Head of caudate nucleus (tissue), 42 donors: ENCODE results near the gene BOLA1.
"Not testable (repeated sequence)": the region's sequence is repeated elsewhere in the genome, so short reads cannot be mapped to it uniquely, and the experiment has no call there.

Experiments used
- DNase-seq, 42 donors: peaks; one replicate each; pipeline versions ENCODE4 v3.0.0 to v3.0.0-alpha.2; 2020 to 2021; ENCODE audit warnings: mixed read lengths in 7 of 42
- intact Hi-C: fragments of 100-400 bp; cut with DNase I; formaldehyde crosslinking; loops from one replicate; pipeline ENCODE4 v1.15.0; 2022

The BOLA1 gene

DNA sequence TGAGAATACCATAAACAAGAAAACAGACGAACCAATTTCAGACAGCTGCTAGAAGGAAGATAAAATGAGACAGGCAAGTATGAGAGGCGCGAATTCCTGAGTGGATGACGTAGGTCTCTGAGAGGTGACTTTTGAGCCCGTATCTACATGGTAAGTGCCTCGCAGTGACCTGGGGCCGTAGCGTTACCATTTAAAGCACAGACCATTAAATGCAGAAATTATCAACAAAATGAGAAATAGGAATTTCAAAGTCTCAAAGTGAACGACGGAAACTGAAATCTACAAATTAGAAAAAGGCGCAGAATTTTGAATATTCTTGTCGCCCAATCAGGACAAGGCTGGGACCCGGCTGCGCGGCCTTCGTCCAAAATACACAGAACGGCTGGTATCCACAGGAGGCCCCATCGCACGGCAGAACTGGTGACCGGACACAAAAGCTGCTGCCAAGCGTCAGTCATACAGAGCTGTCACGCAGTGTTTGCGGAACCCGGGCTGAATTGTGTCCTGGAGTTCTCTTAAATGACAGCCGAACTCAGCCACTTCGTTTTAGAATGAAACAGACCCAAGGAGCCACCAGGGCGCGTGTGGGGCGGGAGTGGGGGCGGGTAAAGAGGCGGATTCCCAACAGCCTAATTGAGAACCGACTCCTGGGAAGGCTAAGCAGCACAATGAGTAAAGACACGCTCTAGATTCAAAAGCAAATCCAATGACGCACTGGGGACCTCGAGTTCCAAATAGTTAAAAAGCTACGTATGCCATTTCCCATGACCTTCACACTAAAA is 13.8 kb upstream of the BOLA1 start:
- DNase-seq: peak; percentile 61 to 91 (median 82)
- intact Hi-C loops: no loop called here

DNA sequence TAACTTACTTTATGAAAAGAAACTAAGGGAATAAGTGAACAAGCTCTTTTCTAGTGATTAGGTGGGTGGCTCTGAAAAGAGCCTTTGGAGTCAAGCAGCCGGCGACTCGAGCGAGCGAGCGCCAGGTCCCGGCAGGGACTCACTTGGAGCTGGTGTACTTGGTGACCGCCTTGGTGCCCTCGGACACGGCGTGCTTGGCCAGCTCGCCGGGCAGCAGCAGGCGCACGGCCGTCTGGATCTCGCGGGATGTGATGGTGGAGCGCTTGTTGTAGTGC is 13.3 kb upstream of the BOLA1 start:
- DNase-seq: peak in 3 of 42 donors; percentile 17 to 29 (median 19)
- intact Hi-C loops: not testable (repeated sequence)

DNA sequence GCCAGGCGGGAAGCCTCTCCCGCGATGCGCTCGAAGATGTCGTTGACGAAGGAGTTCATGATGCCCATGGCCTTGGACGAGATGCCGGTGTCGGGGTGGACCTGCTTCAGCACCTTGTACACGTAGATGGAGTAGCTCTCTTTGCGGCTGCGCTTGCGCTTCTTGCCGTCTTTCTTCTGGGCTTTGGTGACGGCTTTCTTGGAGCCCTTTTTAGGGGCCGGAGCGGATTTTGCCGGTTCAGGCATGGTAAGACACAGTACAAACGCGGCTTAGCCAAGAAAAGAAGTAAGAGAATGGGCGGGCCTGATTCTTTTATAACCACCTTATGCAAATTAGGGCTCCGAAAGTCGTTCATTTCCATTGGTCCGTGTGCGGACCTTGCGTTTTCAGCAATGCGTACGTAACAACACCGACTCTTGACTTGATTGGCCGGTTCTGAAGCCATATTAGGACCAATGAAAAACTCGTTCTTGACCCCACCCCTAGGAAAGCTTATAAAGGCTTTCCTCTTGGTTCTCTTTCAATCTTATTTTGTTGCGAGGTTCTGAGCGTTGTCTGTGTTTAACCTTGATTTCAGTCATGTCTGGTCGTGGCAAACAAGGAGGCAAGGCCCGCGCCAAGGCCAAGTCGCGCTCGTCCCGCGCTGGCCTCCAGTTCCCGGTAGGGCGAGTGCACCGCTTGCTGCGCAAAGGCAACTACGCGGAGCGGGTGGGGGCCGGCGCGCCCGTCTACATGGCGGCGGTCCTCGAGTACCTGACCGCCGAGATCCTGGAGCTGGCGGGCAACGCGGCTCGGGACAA is 12.8 kb upstream of the BOLA1 start:
- intact Hi-C loops: no loop called here
- DNase-seq: peak; percentile 72 to 98 (median 93)

DNA sequence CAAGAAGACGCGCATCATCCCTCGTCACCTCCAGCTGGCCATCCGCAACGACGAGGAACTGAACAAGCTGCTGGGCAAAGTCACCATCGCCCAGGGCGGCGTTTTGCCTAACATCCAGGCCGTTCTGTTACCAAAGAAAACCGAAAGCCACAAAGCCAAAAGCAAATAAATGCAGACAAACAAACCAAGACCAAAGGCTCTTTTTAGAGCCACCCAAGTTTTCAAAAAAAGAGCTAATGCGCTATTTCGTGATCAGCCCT is 12.2 kb upstream of the BOLA1 start:
- DNase-seq: not testable (repeated sequence)

GRCh38 chr1:149887456-149888246 is 11.7 kb upstream of the BOLA1 start:
- intact Hi-C loops: no loop called here
- DNase-seq: peak; percentile 53 to 97 (median 88)

More for the DNA sequence above, 12.2 kb upstream of the BOLA1 start:
- intact Hi-C loops: not testable (repeated sequence)

DNA sequence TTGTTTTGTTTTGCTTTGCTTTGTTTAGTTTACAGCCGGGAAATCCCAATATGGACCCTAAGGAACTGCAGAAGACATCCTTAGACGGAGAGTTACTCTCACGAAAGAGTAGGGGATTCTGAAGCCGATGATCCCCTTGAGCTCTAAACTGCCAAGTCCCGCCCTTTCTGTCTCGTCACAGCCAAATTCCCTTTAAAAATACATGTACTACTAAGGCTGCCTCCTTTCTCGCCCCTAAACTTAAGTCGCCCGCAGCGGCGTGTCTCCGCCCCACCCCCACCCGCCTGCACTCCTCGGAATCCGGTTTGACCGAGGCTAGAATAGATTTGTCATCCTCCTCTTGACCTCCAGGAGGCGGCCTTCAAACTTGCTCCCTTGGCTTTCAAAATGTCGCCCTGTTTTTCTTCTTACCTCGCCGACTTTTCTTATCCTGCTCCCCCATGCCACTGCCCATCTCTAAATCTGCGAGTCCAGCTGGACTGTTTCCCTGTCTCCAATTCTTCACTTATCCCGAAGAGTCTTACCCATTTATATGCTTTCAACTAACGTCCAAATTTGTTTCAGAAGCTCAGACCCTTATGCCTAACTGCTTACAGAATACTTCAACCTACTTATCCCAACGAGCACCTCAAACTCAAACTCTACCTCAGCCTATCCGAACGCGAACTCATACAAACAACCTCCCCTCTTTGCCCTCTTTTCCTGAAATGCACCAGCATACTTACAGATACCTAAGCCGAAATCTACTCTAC is 10.9 kb upstream of the BOLA1 start:
- intact Hi-C loops: no loop called here
- DNase-seq: peak; percentile 41 to 90 (median 75)

- peak in 7 of 42 donors; percentile 9 to 61 (median 27) for DNase-seq
- intact Hi-C loops: no loop called here
These were observed 10.4 kb upstream of the BOLA1 start for GRCh38 chr1:149888999-149889289.

GRCh38 chr1:149896575-149896974 is 2.8 kb upstream of the BOLA1 start:
- intact Hi-C loops: no loop called here
- no peak for DNase-seq

DNA sequence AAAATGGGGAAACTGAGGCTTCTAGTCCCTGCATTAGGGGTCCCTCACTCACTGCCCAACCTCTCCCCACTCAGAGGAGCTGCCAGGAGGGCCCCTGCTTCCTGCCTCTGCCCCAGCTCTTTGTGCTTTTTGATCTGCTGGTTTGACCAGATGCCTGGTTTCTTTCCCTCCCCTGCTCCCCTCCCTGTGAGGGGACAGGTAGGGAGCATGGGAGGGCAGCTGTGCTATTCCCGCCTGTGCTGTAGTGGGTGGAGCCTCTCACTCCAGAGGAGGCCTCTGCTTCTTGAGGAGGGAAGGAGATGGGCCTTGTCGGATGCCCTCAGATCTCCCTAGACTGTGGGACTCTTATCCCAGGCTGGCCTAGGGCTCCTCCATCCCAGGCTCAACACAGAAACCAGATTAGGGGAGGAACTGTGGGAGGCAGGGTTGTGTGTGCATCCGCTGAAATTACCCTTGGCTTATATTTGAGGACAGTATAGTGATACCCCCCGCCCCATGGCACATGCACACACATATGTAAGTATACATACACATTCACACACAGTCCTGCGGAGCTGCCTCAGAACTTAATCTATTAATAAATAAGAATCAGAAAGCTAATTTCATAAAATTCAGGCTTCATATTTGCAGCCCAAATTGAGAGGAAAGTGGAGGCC is 4.6 kb downstream of the BOLA1 start:
- intact Hi-C loops: no loop called here

DNA sequence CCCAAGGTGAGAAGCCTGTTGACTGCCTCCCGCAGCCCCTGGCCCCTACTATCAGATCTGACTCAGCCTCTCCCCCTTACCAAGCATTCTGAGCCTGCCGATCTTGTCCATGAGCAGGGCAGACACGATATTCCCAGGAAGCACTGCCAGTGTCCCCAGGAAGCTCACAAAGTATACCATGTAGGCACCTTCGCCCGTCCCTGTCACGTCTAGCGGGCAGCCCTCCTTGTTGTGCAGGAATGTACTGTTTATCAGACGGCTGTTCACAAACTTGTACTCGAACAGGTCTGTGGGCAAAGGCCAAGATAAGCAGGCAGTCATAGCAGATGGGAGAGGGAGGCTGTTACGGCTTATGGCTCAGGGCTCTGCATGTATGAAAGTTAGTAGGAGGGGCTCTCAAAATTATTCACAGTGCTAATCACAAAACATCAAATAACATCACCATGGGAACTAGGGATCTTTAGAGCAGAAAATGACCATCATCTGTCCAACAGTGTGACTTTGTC is 7.3 kb downstream of the BOLA1 start:
- intact Hi-C loops: no loop called here
- DNase-seq: no peak

More for the DNA sequence above, 4.6 kb downstream of the BOLA1 start:
- DNase-seq: no peak

DNA sequence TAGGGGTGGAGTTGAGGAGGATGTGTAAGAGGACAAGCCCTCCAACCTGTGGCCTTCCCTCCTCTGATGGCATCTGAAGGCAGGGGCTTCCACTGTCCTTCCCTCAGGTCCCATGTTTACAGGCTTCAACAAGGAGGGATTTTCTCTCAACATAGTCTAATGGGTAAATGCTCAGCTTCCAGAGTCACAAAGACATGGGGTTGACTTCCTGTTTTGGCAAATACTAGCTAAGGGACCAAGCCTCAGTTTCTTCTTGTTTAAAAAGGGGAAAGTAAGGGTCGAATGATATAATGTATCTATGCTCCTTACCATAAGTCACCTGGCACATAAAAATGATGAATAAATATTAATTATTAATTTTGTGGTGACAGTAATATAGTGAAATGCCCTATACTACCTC is 15.2 kb downstream of the BOLA1 start:
- intact Hi-C loops: no loop called here
- DNase-seq: no peak

DNA sequence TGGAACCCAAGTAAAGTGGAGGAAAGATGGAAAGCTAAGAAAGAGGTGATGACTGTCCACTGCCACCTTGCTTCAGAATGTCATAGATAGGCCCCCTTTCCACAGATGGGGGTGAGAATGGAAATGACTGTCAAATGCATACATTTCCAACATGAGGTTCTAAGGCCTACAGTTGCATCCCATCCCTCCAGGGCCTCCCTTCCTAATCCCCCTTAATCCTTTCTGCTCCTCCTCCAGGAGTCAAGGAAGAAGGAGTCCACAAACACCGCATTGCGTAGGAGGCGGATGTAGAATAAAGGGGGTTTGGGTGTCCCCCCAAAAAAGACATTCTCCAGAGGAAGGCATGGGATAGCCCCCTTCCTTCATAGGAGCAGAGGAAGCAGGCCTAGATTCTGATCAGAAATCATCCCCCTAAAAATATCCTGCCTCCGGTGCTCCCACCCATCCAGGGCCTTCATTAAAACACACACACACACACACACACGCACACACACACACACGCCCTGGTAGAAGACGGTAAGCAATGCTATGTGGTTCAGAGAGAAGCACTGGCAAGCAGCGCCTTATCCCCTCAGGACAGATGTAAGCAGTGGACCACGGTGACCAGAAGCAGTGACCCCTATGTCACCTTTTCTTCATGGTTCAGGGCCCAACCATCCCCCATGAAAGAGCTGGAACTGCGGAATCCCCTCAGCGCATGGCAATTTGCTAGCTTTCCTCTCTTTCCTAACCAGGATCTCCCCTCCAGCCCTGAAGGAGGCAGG is 16.2 kb downstream of the BOLA1 start:
- intact Hi-C loops: no loop called here
- DNase-seq: peak in 5 of 42 donors; percentile 29 to 52 (median 33)

GRCh38 chr1:149916193-149916897 is 17.0 kb downstream of the BOLA1 start:
- no peak for DNase-seq
- intact Hi-C loops: no loop called here

DNA sequence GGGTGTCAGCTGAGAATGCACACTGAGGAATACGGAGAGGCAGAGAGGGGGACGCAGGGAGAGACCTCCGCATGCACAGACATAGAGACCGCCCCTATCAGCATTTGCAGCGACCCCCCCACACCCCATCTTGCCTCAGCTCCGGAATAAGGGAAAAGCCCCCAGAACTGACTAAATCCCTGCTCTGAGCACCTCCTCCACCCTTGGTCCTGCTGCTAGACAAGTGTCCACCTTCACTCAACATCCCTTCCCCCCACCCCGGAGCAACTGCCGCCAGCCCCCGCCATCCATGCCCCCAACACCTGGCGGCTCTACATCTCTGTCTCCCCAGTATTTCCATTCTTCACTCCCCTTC is 17.5 kb downstream of the BOLA1 start:
- intact Hi-C loops: no loop called here

GRCh38 chr1:149917571-149918144 is 18.3 kb downstream of the BOLA1 start, which contains the start of gene SV2A:
SV2A (minus strand) TSS chr1:149917844; CDS start chr1:149913840, 4,004 bp downstream.
- DNase-seq: peak; percentile 44 to 89 (median 77)
- intact Hi-C loops: no loop called here

More for the DNA sequence above, 17.5 kb downstream of the BOLA1 start:
- DNase-seq: peak in 1 of 42 donors; percentile 17

DNA sequence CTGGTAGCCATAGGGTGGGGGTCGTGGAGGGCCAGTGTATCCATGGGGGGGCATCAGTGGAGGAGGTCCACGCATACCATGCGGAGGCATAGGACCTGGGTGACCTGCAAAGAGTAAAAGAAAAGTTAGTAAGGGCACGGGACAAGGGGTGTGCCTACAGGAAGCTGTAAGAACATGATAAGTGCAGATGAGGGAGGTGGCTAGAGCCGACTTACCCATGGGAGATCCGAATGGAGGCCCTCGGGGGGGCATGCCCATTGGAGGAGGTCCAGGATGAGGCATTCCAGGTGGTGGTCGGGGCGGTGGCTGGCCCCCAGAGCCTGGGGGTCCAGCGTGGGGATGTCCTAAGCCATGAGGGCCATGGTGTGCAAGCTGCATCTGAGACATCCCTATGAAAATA is 24.3 kb downstream of the BOLA1 start:
- no peak for DNase-seq
- intact Hi-C loops: no loop called here

DNA sequence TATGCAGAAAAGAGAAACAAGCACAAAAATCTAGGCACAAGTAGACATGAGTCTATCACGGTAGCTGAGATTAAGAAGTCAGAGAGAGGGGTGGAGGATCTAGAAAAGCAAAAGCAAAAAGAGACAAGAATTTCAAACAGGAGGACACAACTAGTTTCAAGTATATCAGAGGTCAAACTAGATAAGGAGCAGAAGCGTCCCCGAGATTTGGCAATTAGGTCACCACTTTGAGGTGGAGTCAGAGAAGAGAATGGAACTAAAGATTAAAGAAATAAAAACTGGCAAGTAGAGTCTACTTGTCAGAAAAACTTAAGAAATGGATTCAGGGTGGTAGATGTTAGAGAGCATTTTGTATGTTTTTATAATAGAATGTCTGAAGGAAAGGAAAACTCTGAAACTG is 26.0 kb downstream of the BOLA1 start:
- intact Hi-C loops: no loop called here
- no peak for DNase-seq
